Activated T-cell treated with anti-CD3 and anti-CD28 coated beads for 4 hours (primary cell): ENCODE results near the gene HTR3B.

Experiments
- DNase-seq: peaks from one replicate; pipeline ENCODE4 v3.0.0-alpha.2; 2020

Gene HTR3B

DNA sequence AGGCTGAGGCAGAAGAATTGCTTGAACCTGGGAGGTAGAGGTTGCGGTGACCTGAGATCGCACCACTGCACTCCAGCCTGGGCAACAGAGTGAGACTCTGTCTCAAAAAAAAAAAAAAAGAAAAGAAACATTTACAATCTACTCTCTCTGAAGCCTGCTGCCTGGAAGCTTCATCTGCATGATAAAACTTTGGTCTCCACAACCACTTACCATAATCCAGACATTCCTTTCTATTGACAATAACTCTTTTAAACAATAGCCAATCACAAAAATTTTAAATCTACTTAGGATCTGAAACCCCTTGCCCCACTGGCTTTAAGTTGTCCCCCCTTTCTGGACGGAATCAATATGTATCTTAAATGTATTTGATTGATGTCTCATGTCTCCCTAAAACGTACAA is 45.3 kb downstream of the HTR3B start:
- DNase-seq: no peak

DNA sequence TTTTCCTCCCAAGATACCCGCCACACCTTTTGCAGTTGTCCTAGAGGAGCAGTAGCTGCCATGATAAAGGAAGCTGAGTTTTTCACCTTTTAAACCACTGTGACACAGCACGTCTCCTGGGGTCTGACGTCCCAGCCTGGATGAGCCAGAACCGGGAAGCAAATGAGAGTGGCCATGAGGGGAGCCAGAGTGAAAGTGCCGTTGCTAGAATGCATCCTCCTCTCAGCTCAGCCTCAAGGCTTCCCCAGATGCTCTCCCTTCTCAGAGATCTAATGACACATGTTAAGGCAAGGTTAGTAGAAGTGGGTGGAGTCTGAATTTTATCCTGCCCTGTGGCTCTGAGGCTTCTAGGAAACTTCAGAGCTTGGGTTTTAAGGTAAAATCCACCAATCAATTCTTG is 46.9 kb downstream of the HTR3B start:
- DNase-seq: no peak

DNA sequence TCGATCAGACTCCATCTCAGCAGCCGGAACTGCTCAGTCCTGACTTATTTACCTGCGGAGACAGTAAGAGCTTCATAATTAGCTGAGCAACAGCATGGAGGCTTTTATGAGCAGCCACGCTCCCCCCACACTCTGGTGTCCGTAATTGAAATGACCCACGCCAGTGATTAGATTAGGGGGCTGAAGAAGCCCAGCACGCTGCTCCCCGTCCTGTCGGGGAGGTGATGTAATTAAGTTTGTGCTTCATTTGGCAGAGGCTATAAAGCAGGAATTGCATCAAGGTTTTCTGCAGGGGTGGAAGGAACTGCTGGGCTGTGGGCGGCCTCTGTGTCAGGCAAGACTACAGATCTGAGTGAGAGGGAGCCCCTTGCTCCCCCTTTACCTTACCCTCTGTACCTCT is 47.5 kb downstream of the HTR3B start:
- DNase-seq: no peak

DNA sequence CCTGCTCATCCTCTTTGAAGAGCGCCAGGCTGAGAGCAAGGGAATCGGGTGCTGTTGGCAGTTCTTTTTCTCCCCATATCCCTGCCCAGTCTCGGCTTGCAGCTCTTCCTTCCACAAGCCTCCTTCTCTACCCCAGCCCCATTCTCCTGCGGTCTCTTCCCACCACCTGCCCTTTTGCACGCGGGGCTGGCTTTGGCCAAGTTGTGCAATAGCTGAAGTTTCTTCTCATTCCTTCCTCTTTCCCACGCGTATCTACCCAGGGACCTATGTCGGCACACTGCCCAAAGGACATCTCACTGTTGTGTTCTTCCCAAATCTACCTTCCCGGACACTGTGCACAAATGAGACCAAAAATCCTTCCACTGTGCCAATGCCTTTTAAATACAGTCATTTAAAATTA is 48.0 kb downstream of the HTR3B start:
- DNase-seq: no peak

DNA sequence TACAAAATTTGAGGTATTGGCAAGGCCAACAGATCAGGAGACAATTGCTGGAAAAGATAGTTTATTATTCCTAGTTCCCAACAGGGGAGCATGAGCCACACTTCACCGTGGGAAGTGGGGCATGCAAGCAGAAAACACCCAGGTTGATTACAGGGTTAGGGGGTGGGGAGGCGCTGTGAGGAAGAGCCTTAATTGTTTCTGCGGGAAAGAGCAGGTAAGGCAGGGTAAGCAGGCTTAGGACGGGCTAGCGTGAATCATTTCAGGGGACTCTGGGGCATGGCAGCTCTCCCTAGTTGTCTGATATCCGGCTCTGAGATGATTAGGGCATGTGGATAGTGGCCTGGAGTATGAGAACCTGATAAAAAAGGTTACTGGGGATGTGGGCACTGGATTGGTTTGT is 49.6 kb downstream of the HTR3B start:
- no peak for DNase-seq

DNA sequence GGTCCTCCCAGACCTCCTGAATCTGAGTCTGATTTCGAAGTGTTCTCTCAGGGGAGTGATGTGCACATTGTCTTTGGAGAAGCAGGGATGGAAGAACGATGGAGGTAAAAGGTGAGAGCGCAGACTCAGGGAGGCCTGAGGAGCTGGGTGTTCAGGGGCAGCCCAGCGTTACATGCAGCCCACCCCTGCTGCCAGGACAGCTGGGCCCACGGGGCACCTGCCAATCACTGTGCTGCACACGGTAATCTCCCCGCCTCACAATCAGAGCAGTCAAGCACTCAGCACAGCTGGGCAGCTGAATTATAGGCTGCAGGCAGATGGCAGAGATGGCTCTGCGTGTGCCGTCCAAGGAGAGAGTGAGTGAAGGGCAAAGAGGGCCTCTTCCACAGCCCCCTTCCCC is 52.4 kb downstream of the HTR3B start:
- DNase-seq: no peak

DNA sequence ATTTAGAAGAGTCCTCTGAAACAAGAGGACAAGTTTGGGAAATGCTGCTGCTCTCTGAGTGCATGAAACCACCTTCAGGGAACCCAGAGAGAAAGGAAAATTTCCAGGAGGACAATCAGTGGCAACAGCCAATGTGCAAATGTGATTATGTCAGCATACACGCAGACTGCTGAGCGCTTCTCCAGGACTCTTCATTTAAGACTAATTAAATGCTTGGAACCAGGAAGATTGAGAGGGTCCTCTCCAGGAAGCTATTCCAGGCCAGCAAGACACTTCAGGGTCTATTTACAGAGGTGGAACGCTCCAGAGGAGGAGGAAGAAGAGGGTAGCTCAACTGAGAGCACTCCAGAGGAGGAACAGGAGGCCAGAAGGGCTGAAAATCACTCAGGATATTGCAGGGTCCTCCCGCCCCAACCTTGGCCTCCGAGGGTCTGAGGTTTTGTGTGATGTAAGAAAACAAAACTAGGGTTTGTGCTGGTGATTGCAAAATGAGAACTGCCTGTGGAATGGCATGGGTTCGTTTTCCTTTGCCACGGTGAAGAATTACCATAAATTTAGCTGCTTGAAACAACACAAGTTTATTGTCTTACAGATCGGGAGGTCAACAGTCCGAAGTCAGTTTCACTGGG is 56.2 kb downstream of the HTR3B start:
- no peak for DNase-seq

DNA sequence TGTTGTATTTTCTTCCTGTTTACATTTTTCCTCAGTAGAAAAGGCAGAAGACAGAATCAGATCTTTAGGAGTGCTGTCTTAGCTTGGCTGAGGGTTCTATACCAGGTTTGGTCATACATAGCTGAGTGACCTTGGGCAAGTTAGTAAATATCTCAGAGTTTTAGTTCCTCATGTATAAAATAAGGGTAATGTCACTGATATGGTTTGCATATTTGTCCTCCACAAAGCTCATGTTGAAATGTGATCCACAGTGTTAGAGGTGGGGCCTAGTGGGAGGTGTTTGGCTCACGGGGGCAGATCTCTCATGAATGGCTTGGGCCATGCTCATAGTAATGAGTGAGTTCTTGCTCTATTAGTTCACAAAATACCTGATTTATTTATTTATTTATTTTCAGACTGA is 62.8 kb downstream of the HTR3B start:
- DNase-seq: no peak

DNA sequence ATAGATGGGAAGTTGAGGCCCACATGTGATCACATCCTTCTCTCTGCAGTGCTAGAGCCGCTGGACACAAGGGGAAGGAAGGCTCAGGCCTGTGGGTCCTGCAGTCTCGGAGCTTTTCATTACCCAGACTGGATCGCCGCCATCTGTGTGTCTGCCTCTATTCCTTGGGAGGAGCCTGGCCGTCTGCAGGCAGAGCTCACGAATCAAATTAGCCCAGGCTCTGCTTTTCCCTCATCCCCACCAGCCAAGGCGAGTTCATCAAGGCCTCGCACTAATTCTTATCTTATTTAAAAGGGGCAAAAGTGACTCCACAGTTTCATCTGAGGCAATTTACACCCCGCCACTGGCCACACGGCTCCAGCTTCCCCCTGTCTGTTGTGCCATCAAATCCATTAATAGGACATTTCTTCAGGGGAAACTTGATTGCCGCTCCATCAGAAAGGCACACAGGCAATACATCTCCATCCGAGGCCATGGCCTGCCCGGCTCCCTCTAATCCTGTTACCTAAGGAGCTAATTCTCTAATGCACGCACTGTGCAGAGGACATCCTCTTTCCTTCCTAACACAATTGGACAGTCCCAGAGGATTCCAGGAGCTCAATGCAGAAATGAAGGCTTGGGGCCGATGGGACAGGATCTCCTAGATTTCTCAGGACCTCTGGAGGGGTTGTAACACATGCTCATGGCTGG is 67.1 kb downstream of the HTR3B start:
- no peak for DNase-seq

DNA sequence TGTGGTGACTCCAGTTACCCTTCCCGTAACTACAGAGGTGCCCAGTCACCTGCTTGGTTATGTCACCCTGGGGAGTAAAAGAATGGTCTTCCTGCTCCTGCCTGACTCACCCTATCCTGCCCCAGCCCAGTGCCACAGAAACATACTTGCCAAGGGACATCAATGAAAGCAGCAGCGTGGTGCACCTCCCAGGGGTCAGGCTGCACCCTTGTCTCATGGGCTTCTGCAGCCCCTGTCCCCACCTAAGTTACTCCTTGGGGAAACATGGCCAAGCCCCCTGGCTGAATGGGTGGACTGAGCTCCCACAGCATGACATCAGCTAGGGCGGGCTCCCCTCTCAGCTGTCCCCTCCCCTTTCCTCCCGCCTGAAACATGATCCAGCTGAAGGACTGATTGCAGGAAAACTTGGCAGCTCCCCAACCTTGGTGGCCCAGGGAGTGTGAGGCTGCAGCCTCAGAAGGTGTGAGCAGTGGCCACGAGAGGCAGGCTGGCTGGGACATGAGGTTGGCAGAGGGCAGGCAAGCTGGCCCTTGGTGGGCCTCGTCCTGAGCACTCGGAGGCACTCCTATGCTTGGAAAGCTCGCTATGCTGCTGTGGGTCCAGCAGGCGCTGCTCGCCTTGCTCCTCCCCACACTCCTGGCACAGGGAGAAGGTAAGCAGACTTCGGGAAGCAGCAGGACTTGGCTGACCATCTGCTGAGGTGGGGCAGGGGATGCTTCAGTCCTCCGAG is 70.3 kb downstream of the HTR3B start, which contains the start of gene HTR3A:
Gene HTR3A (plus strand): TSS at position 368 of the 730 bp plus-strand sequence. CDS start 218 bp downstream, at position 586.
- DNase-seq: no peak

DNA sequence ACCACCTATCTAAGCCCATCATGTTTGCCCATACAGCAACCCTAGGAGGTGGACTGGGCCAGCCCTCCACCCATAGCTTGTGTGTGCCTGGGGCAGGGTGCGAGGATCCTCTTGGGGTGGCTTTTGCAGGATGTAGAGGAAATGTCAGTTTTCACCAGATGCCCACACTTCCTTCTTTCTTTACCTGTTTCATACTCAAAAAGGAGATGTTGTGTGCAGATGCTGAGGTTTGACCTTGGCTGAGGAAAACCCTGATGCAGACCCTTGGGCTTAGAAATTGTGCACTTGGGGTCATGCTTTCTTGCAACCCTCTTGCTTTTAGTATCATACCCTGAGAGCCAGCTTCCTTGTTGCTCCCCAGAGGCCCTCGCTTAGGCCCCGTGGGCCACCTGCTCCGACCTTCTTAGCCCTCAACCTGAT is 72.5 kb downstream of the HTR3B start:
- no peak for DNase-seq

DNA sequence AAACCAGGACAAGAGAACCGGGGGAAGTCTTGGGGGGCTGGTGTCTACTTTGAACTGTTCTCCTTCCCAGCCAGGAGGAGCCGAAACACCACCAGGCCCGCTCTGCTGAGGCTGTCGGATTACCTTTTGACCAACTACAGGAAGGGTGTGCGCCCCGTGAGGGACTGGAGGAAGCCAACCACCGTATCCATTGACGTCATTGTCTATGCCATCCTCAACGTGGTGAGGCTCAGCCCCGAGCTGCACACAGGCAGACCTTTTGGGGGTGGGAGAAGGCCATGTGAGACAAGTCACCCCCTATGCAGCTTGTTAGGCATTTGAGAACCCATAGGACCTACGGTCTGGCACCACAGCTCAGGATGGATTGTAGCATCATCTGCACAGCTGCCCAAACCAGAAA is 73.1 kb downstream of the HTR3B start:
- no peak for DNase-seq

DNA sequence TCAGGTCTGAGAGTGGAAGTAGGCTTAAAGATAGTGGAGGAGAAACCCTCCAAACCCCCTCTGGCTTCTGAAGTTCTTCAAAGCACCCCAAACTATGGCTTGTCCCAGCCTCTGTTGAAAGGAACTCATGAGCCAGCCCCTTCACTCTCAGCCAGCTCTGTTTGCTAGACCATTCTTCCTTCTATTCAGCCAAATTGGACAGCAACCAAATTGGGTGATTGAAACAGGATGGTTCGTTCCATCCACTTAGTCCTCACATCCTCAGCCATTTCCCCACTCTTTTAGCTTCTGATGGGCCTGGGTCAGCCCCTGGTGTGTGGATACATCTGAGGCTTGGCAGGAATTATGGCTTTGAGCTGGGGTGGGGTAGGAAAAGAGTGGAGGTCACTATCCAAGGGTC is 74.8 kb downstream of the HTR3B start:
- no peak for DNase-seq

DNA sequence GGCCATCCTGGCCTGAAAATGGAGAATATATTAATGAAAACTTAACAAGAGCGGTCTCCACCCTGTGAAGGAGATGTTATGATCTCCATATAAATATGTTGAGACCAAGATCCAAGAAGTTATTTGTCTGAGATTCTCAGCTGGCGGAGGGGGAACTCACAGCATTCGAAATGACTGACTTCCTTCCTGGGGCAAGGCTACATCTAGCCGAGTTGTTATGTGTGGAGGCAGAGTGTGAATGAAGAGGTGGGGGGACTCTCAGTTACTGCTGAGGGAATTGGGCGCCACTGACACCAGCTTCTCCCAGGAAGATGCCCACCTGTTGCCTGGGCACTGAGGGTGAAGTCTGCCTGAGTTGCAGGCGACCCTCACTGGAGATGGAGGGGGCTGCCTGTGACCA is 76.2 kb downstream of the HTR3B start:
- no peak for DNase-seq

DNA sequence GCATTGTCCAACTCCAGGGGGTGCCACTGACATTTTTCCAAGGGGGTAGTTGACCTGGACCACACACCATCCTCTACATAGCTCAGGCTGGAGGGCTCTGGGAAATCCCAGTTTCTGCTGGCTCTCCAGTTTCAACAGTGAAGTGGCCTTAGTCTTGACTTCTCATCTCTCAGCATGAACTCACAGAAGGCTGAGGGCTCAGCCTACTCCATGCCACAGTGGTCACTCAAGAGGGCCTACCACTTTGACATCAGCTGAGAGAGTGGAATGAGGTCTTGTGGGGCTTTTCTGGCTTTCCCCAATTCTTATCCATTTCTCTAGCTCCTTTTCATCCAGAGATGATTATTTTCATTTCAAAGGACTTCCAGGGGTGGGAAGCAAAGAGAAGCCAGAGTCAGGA is 77.7 kb downstream of the HTR3B start:
- no peak for DNase-seq

DNA sequence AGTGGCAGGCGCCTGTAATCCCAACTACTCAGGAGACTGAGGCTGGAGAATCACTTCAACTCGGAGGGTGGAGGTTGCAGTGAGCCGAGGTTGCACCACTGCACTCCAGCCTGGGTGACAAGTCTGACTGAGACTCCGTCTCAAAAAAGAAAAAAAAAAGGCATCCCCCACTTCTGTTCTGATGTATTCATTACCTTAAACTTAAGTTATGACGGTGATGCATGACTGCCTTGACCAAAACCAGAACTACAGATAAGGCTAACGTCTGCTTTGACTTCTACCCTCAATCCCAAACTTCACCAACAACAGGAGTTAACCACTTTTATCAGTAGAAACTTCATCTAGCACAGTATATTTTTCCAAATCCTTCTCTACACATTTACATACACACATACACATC is 80.2 kb downstream of the HTR3B start:
- no peak for DNase-seq

DNA sequence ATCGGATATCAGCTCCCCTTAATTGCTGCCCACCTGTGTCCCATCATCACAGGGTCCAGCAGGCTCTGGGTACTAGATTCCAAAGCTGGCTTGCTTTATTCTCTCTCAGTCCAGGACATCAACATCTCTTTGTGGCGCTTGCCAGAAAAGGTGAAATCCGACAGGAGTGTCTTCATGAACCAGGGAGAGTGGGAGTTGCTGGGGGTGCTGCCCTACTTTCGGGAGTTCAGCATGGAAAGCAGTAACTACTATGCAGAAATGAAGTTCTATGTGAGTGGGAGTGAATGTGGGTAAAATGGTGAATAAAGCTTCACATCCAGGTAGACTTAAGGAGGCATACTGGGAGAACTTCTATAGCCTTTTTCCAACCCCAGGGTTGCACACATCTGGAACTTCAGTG is 81.3 kb downstream of the HTR3B start:
- DNase-seq: no peak

DNA sequence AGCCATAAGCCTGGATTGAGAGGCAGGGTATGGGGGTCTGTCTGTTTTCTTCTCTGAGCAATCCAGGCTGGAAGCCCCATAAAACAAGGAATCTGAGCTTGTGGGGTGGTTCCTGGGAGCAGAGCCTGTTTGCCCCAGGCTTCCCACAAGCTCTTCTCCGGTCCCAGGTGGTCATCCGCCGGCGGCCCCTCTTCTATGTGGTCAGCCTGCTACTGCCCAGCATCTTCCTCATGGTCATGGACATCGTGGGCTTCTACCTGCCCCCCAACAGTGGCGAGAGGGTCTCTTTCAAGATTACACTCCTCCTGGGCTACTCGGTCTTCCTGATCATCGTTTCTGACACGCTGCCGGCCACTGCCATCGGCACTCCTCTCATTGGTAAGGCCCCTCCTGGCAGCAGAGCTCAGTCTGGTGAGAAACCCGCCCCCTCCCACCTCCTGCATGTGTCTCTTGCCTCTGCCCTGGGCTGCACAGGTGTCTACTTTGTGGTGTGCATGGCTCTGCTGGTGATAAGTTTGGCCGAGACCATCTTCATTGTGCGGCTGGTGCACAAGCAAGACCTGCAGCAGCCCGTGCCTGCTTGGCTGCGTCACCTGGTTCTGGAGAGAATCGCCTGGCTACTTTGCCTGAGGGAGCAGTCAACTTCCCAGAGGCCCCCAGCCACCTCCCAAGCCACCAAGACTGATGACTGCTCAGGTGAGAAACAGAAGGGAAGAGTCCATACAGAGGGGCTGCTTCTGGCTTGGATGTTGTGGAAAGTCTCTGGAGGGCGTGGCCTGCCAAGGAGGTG is 82.0 kb downstream of the HTR3B start:
- no peak for DNase-seq

DNA sequence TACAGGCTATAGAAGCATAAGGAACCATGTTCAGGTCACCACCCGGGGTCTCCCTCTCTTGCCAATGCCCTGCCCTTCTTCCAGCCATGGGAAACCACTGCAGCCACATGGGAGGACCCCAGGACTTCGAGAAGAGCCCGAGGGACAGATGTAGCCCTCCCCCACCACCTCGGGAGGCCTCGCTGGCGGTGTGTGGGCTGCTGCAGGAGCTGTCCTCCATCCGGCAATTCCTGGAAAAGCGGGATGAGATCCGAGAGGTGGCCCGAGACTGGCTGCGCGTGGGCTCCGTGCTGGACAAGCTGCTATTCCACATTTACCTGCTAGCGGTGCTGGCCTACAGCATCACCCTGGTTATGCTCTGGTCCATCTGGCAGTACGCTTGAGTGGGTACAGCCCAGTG is 84.8 kb downstream of the HTR3B start:
- DNase-seq: no peak

DNA sequence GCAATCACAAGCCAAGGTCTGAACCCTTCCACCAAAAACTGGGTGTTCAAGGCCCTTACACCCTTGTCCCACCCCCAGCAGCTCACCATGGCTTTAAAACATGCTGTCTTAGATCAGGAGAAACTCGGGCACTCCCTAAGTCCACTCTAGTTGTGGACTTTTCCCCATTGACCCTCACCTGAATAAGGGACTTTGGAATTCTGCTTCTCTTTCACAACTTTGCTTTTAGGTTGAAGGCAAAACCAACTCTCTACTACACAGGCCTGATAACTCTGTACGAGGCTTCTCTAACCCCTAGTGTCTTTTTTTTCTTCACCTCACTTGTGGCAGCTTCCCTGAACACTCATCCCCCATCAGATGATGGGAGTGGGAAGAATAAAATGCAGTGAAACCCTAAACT is 85.3 kb downstream of the HTR3B start:
- no peak for DNase-seq

DNA sequence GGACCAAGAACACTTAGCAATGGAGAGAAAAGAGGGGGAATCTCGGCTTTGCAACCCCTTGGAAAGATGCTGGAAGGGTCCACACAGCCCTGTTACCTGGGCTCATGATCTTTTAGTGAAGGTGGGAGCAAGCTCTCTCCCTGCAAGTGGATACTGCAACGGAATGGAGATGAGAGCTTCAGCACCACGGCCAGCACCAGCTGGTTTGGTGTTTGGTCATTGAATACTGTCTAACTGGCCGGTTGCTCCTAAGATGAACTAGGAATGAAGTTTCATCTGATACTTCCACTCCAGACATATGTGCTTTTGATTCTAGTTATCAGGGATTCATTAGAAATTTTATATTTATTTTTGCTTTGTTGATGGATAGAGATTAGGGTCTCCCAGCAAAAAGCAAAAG is 86.6 kb downstream of the HTR3B start:
- DNase-seq: no peak

DNA sequence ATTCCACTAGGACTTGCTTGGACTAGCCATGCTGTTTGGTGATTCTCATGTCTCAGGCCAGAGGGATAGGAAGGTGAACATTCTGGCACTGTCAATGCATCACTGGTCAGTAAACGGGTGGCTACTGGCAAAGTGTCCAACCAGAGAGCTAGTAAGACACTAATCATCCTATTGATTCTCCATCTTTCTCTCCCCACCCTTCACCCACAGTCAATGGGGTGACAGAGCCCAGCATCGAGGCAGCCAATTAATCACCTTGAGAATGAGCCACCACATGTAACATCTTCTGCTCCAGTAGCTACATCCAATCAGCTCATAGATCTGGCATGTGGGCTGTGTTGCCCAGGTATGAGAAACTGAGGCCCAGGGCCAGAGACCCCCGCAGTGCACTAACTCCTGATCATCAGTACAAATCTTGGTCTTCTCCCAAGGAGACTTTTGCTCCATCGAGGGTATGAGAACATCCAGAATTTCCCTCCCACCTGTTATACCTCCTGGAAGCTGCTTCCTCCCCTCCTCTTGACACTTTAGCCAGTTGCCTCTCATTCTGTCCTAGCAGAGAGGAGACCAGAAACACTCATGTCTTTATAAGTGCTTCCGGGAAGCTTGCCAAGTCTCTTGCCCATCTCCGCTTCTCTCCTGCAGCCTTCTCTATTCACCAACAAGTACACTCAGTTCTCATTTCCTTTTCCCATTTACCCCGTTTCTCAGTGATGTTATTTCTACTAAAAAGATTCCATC is 87.3 kb downstream of the HTR3B start:
- no peak for DNase-seq
